Measurements from ENCODE around the gene C6orf132. TPM values are rescaled to one million over a fixed set of nuclear protein-coding genes. Genes with fewer than 3 reads are reported as not detected.

C6orf132 gene
- total RNA-seq, 4 donors from 2014 or later: 0.22 to 4.7 (median 2.2) TPM

- 52 to 57% methylated on average over 7 of the region's 7 CpGs for WGBS, 2 donors
- Histone ChIP-seq H3K9me3 (no peaks in the 10 kb centered on the region), H3K27ac (no peak overlapping the region), H3K36me3 (no peaks in the 10 kb centered on the region), H3K4me1 (peaks cover 0 to 9% (median 0%) of the 10 kb centered on the region in 4 donors), H3K27me3 (peaks cover 0 to 6% of the 10 kb centered on the region in 2 donors), H3K4me3 (no peak overlapping the region)
- TF ChIP-seq EP300 (IDR thresholded peaks at IDR 0.05): no peak
- no peak for TF ChIP-seq POLR2A (IDR thresholded peaks at IDR 0.05)
- TF ChIP-seq, protein P1, sequence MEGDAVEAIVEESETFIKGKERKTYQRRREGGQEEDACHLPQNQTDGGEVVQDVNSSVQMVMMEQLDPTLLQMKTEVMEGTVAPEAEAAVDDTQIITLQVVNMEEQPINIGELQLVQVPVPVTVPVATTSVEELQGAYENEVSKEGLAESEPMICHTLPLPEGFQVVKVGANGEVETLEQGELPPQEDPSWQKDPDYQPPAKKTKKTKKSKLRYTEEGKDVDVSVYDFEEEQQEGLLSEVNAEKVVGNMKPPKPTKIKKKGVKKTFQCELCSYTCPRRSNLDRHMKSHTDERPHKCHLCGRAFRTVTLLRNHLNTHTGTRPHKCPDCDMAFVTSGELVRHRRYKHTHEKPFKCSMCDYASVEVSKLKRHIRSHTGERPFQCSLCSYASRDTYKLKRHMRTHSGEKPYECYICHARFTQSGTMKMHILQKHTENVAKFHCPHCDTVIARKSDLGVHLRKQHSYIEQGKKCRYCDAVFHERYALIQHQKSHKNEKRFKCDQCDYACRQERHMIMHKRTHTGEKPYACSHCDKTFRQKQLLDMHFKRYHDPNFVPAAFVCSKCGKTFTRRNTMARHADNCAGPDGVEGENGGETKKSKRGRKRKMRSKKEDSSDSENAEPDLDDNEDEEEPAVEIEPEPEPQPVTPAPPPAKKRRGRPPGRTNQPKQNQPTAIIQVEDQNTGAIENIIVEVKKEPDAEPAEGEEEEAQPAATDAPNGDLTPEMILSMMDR (IDR thresholded peaks at IDR 0.05): no peak
- DNase-seq (ENCODE audit: low spot score in 2 of 2): no peak
These were observed 20.0 kb upstream of the C6orf132 start for GRCh38 chr6:42162384-42162783.

DNA sequence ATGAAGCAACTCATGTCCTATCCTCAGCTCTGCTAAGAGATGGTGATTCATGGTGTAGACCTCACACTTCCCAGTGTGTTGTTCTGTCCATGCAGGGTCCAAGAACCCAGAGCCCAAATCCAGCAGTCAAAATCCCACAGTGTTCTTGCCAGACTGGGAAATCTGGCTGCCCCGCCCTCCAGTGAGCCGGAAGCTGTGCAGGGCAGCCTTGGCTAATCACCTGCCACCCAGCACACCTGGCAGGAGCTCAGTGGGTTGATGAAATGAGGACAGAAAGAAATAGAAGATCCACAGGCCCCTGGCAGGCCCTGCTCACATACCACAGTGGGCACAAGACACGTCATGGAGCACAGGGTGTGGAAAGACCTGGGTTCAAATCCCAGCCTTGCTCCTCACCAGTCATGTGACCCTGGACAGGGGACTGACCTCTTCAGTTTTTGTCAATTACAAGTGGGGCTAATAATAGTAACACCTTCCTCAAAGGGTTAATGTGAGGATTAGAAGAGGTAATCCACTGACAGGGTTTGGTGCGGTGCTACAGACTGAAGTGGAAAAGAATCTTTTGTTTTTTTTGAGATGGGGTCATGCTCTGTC, 17.1 kb upstream of the C6orf132 start:
- Histone ChIP-seq H3K4me3 (no peak overlapping the region), H3K4me1 (peaks cover 0 to 6% (median 0%) of the 10 kb centered on the region in 4 donors), H3K27me3 (peaks cover 0 to 6% of the 10 kb centered on the region in 2 donors), H3K36me3 (no peaks in the 10 kb centered on the region), H3K27ac (no peak overlapping the region), H3K9me3 (no peaks in the 10 kb centered on the region)
- 65% methylated on average over 4 of the region's 4 CpGs for WGBS, 2 donors
- TF ChIP-seq EP300 (IDR thresholded peaks at IDR 0.05): no peak
- TF ChIP-seq POLR2A (IDR thresholded peaks at IDR 0.05): no peak
- TF ChIP-seq, protein P1 (IDR thresholded peaks at IDR 0.05): no peak
- no peak for DNase-seq (ENCODE audit: low spot score in 2 of 2)

DNA sequence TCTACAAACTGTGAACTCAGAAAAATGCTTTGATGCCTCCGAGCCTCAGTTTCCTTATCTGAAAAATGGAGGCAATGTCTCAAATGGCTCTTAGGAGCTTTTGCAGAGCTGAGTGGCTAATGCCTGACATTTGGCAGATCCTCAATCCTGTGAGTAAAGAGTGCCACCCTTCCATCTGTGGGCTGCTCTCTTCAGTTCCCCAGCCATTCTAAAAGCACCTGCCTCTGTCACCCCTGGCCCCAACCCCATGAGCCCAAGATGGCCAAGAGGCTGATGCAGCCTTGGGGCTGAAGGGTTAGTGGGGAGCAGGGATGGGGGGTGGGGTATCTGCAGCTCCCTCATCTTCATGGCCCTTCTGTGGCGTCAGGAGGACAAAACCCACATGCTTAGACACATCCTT, 16.2 kb upstream of the C6orf132 start:
- no peak for DNase-seq (ENCODE audit: low spot score in 2 of 2)
- no peaks in the 10 kb centered on the region for H3K9me3 ChIP-seq
- WGBS, 2 donors: 78 to 83% methylated on average over 2 of the region's 2 CpGs
- H3K27ac ChIP-seq: no peak overlapping the region
- no peaks in the 10 kb centered on the region for H3K36me3 ChIP-seq
- TF ChIP-seq POLR2A (IDR thresholded peaks at IDR 0.05) (no peak), EP300 (IDR thresholded peaks at IDR 0.05) (no peak)
- TF ChIP-seq, protein P1 (IDR thresholded peaks at IDR 0.05): no peak
- H3K27me3 ChIP-seq: peaks cover 0 to 6% of the 10 kb centered on the region in 2 donors
- H3K4me3 ChIP-seq: no peak overlapping the region
- peaks cover 0 to 6% (median 0%) of the 10 kb centered on the region in 4 donors for H3K4me1 ChIP-seq

DNA sequence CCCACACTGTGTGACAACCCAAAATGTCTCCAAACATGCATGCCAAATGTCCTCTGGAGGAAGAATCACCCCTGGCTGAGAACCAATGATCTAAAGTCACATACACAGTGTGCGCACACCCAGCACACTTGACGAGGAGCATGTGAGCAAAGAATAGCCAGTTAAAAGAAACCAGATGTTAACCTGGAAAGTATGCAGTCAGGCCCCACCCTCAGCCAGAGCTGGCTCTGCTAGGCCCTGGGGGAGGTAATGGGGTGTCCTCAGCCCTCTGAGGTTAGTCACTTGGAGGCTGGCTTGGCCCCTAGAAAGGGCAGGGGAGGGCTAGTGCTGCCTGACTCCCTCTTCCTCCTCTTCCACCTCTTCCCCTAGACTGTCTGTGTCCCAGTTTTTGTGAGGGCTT, 15.6 kb upstream of the C6orf132 start:
- H3K36me3 ChIP-seq: no peaks in the 10 kb centered on the region
- TF ChIP-seq EP300 (IDR thresholded peaks at IDR 0.05): no peak
- no peak for TF ChIP-seq POLR2A (IDR thresholded peaks at IDR 0.05)
- TF ChIP-seq, protein P1 (IDR thresholded peaks at IDR 0.05): no peak
- WGBS, 2 donors: 47 to 50% methylated on average over 2 of the region's 2 CpGs
- H3K4me3 ChIP-seq: no peak overlapping the region
- peaks cover 0 to 6% (median 0%) of the 10 kb centered on the region in 4 donors for H3K4me1 ChIP-seq
- H3K27me3 ChIP-seq: peaks cover 0 to 6% of the 10 kb centered on the region in 2 donors
- H3K9me3 ChIP-seq: no peaks in the 10 kb centered on the region
- DNase-seq (ENCODE audit: low spot score in 2 of 2): no peak
- no peak overlapping the region for H3K27ac ChIP-seq

DNA sequence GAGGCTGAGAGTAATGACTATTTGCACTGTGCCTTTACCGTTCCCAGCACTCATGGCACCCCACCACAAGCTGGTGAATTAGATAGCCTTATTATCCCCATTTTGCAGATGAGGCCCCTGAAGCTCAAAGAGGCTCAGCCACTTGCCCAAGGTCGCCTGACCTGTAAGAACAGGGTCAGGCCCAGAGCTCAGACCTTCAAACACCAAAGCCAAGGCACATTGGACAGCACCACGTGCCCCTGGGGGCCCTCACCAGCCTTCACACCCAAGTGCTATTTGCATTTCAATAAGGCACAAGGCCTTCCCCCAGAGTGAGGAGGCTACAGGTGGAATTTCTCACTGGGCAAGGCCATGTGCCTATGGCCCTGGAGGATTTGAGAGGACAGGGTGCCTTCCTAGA, 14.2 kb upstream of the C6orf132 start:
- Histone ChIP-seq H3K9me3 (no peaks in the 10 kb centered on the region), H3K36me3 (no peaks in the 10 kb centered on the region), H3K27me3 (no peaks in the 10 kb centered on the region), H3K4me3 (no peak overlapping the region), H3K27ac (no peak overlapping the region), H3K4me1 (peaks cover 0 to 6% (median 0%) of the 10 kb centered on the region in 4 donors)
- no peak for TF ChIP-seq POLR2A (IDR thresholded peaks at IDR 0.05)
- TF ChIP-seq, protein P1 (IDR thresholded peaks at IDR 0.05): no peak
- no peak for TF ChIP-seq EP300 (IDR thresholded peaks at IDR 0.05)
- 56 to 70% methylated on average over 3 of the region's 3 CpGs for WGBS, 2 donors
- no peak for DNase-seq (ENCODE audit: low spot score in 2 of 2)
